Liver (tissue), 3 donors: ENCODE measurements around the gene TECTA.

ENCODE experiments used
- FOXA1 ChIP-seq: IDR thresholded peaks from 2 replicates; pipeline ENCODE4 v1.6.1; 2016; ENCODE audit warnings: antibody characterized with exemption
- JUND ChIP-seq, 2 donors: IDR thresholded peaks; 2 replicates each; pipeline ENCODE4 v1.6.1; 2016; ENCODE audit warnings: antibody characterized with exemption in 2 of 2
- NR2F2 ChIP-seq: IDR thresholded peaks from 2 replicates; pipeline ENCODE4 v1.6.1; 2016; ENCODE audit warnings: antibody characterized with exemption
- RAD21 ChIP-seq, 2 donors: IDR thresholded peaks; 2 replicates each; pipeline ENCODE4 v1.6.1; 2016; ENCODE audit warnings: antibody characterized with exemption in 2 of 2, mild to moderate bottlenecking in 2 of 2
- SP1 ChIP-seq: IDR thresholded peaks from 2 replicates; pipeline ENCODE4 v1.6.1; 2018; ENCODE audit warnings: antibody characterized with exemption, mild to moderate bottlenecking
- TAF1 ChIP-seq: conservative IDR thresholded peaks from 2 replicates; pipeline ENCODE4 v1.6.1; 2016; ENCODE audit warnings: antibody characterized with exemption, mild to moderate bottlenecking
- YY1 ChIP-seq: IDR thresholded peaks from 2 replicates; pipeline ENCODE4 v1.6.1; 2016; ENCODE audit warnings: antibody characterized with exemption, mild to moderate bottlenecking
- TF ChIP-seq, protein P1 (sequence below): fragments of 150-350 bp; IDR thresholded peaks from 2 replicates; pipeline ENCODE4 v1.5.1; 2017; ENCODE audit warnings: improper control_type of control experiment, low read depth, low read length; ENCODE audit not compliant: missing input control
- TF ChIP-seq, protein P2 (sequence below): IDR thresholded peaks from 2 replicates; pipeline ENCODE4 v1.6.1; 2016; ENCODE audit warnings: antibody characterized with exemption
- TF ChIP-seq, protein P3 (sequence below): IDR thresholded peaks from 2 replicates; pipeline ENCODE4 v1.6.1; 2016; ENCODE audit warnings: antibody characterized with exemption, mild to moderate bottlenecking
- TF ChIP-seq, protein P4 (sequence below): IDR thresholded peaks from 2 replicates; pipeline ENCODE4 v1.6.1; 2016; ENCODE audit warnings: antibody characterized with exemption
- donor health status: healthy.
- donor health status: healthy.

DNA sequence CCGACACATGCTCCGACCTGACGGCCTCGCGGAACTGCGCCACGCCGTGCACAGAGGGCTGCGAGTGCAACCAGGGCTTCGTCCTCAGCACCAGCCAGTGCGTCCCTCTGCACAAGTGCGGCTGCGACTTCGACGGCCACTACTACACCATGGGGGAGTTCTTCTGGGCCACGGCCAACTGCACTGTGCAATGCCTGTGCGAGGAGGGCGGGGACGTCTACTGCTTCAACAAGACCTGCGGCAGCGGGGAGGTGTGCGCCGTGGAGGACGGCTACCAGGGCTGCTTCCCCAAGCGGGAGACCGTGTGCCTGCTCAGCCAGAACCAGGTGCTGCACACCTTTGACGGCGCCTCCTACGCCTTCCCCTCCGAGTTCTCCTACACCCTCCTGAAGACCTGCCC, 26.8 kb downstream of the TECTA start:
- no peak for TF ChIP-seq FOXA1
- TF ChIP-seq SP1, result no peak
- TF ChIP-seq, protein P1, sequence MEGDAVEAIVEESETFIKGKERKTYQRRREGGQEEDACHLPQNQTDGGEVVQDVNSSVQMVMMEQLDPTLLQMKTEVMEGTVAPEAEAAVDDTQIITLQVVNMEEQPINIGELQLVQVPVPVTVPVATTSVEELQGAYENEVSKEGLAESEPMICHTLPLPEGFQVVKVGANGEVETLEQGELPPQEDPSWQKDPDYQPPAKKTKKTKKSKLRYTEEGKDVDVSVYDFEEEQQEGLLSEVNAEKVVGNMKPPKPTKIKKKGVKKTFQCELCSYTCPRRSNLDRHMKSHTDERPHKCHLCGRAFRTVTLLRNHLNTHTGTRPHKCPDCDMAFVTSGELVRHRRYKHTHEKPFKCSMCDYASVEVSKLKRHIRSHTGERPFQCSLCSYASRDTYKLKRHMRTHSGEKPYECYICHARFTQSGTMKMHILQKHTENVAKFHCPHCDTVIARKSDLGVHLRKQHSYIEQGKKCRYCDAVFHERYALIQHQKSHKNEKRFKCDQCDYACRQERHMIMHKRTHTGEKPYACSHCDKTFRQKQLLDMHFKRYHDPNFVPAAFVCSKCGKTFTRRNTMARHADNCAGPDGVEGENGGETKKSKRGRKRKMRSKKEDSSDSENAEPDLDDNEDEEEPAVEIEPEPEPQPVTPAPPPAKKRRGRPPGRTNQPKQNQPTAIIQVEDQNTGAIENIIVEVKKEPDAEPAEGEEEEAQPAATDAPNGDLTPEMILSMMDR, result no peak
- no peak for TF ChIP-seq JUND (IDR thresholded peaks at IDR 0.05)
- TF ChIP-seq RAD21 (IDR thresholded peaks at IDR 0.05), result no peak
- TF ChIP-seq, protein P2, sequence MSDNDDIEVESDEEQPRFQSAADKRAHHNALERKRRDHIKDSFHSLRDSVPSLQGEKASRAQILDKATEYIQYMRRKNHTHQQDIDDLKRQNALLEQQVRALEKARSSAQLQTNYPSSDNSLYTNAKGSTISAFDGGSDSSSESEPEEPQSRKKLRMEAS, result no peak
- no peak for TF ChIP-seq TAF1
- TF ChIP-seq, protein P3, sequence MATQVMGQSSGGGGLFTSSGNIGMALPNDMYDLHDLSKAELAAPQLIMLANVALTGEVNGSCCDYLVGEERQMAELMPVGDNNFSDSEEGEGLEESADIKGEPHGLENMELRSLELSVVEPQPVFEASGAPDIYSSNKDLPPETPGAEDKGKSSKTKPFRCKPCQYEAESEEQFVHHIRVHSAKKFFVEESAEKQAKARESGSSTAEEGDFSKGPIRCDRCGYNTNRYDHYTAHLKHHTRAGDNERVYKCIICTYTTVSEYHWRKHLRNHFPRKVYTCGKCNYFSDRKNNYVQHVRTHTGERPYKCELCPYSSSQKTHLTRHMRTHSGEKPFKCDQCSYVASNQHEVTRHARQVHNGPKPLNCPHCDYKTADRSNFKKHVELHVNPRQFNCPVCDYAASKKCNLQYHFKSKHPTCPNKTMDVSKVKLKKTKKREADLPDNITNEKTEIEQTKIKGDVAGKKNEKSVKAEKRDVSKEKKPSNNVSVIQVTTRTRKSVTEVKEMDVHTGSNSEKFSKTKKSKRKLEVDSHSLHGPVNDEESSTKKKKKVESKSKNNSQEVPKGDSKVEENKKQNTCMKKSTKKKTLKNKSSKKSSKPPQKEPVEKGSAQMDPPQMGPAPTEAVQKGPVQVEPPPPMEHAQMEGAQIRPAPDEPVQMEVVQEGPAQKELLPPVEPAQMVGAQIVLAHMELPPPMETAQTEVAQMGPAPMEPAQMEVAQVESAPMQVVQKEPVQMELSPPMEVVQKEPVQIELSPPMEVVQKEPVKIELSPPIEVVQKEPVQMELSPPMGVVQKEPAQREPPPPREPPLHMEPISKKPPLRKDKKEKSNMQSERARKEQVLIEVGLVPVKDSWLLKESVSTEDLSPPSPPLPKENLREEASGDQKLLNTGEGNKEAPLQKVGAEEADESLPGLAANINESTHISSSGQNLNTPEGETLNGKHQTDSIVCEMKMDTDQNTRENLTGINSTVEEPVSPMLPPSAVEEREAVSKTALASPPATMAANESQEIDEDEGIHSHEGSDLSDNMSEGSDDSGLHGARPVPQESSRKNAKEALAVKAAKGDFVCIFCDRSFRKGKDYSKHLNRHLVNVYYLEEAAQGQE, result no peak
- TF ChIP-seq, protein P4, sequence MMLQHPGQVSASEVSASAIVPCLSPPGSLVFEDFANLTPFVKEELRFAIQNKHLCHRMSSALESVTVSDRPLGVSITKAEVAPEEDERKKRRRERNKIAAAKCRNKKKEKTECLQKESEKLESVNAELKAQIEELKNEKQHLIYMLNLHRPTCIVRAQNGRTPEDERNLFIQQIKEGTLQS, result no peak
- TF ChIP-seq YY1, result no peak
- TF ChIP-seq NR2F2, result no peak
